Loucy (cell line): ENCODE measurements around the gene CKM.

Experiments used
- EZH2phosphoT487 ChIP-seq: fragments of 200-600 bp; IDR thresholded peaks from 2 replicates; pipeline ENCODE4 v1.6.1; 2018; ENCODE audit warnings: antibody characterized with exemption, mild to moderate bottlenecking, moderate library complexity, borderline replicate concordance
- TF ChIP-seq, protein P1 (sequence below): fragments of 200-600 bp; sonication (generic); conservative IDR thresholded peaks from 2 replicates; pipeline ENCODE4 v1.5.1; 2014; ENCODE audit warnings: mild to moderate bottlenecking, antibody characterized with exemption, low read length

GRCh38 chr19:45265375-45265774 is 57.3 kb downstream of the CKM start:
- TF ChIP-seq, protein P1, sequence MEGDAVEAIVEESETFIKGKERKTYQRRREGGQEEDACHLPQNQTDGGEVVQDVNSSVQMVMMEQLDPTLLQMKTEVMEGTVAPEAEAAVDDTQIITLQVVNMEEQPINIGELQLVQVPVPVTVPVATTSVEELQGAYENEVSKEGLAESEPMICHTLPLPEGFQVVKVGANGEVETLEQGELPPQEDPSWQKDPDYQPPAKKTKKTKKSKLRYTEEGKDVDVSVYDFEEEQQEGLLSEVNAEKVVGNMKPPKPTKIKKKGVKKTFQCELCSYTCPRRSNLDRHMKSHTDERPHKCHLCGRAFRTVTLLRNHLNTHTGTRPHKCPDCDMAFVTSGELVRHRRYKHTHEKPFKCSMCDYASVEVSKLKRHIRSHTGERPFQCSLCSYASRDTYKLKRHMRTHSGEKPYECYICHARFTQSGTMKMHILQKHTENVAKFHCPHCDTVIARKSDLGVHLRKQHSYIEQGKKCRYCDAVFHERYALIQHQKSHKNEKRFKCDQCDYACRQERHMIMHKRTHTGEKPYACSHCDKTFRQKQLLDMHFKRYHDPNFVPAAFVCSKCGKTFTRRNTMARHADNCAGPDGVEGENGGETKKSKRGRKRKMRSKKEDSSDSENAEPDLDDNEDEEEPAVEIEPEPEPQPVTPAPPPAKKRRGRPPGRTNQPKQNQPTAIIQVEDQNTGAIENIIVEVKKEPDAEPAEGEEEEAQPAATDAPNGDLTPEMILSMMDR: no peak
- TF ChIP-seq EZH2phosphoT487: no peak
